Fibroblast of the conjunctiva (primary cell): ENCODE results near the gene YIPF5.

Experiments
- DNase-seq: peaks from one replicate; pipeline ENCODE4 v3.0.0-alpha.2; 2010; ENCODE audit warnings: low read depth

Gene YIPF5

GRCh38 chr5:144177548-144177947, 7.1 kb upstream of the YIPF5 start:
- DNase-seq: no peak

DNA sequence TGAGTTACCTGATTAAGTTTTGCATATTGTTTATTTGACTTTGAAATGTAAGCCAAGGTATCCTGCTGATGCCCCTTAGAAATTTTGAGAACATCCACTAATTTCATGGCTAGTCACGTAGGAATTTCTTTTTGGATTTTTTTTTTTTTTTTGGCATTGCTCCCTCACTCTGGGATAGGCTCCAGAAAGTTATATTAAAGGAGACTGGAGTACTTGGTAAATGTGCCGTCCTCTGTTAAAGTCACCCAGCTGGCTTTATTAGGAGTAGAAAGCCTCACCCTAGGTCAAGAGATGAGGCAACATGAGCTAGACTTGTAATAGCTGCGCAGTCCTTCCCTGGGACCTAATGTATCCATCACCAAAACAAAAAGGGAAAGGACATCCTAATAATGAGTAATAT, 3.3 kb upstream of the YIPF5 start:
- DNase-seq: no peak

DNA sequence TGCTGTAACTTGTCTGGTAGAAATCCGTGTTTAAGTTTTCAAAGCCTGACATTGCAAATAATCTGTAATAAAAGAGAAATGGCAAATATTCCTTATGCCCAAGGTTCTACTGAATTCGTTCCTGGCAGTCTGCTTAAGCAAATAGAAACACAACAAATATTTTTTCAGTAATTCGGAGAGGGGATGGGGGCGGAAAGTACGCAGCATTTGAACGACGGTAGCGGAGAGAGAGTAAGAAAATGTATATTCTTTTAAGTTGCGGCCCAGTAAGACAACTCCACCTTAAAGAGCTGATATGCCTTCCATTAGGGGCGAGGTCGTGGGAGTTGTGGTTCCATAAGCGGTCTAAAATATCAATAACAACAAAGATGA, 569 bp downstream of the YIPF5 start:
- DNase-seq: no peak

- no peak for DNase-seq
These were observed 2.5 kb downstream of the YIPF5 start for GRCh38 chr5:144167998-144168397.

DNA sequence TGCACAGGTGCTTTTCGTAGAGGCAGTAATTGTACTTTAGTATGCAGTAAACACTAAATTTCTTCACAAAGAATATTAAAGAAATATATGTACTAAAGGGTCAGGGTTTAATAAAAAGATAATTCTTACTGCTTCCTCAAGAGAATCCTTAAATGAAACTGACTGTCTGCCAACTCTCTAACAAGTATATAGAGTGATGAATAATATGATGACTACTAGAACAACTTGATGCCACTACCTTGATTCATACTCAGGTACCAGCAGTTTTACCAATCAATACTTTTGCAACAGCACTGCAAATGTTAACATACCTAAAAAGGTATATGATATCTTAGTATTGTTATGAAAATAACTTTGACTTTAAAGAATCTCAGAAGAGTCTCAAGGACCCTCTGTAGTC, 3.8 kb downstream of the YIPF5 start:
- no peak for DNase-seq

- no peak for DNase-seq
These were observed 7.8 kb downstream of the YIPF5 start for GRCh38 chr5:144162686-144163085.

- no peak for DNase-seq
These were observed 13.7 kb downstream of the YIPF5 start for GRCh38 chr5:144156767-144157171.

GRCh38 chr5:144151026-144151425, 19.4 kb downstream of the YIPF5 start:
- no peak for DNase-seq

DNA sequence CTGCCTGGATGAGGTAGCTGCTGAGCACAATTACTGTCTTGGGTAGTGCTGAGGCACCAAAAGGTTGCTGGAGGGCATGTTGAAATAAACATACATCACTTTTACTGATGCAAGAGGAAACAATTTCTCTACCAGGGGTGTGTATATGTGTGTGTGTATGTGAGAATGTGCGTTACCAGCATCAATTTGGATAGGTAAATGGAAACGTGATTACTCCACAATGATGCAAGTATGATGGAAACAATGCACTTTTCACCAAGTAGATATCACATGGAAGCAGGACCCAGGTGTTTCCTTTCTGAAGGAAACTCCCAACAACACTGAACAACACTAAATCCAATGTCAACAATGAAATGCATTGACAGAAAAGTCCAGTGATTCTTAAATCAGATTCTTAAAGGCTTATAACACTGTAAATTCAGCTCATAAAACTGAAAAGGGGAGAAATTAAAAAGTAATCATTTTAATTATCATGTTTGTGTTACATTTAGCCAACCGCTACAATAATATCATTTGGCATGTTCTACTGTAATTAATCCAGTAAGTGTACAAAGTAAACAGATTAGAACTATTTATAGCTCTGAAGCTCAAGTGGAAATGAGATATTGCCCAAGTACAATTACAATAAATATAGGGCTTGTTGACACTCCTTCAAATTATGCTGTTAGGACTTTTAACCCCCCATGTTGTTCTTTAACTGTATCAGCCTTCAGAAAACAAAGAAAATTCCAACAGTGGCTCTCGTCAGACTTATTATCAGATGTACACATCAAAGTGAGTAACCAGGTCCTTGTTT, 25.3 kb downstream of the YIPF5 start:
- DNase-seq: peak; percentile 3

DNA sequence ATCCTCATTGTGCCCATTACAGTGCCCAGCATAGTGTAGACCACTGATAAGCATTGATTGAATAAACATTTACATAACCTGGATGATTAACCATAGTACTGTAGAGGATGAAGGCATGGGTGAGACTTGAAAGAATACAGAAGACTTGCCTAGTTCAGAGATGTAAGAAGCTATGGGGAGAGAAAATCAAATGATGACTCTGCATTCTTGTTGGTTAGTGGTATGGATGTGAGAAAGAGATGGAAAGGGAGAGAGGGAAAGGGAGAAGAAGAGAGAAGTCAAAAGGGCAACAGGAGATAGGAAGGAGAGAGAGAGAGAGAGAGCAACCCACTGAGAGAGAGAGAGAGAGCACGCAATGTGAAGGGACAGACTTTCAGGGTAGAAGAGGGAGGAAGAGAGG, 26.8 kb downstream of the YIPF5 start:
- no peak for DNase-seq

DNA sequence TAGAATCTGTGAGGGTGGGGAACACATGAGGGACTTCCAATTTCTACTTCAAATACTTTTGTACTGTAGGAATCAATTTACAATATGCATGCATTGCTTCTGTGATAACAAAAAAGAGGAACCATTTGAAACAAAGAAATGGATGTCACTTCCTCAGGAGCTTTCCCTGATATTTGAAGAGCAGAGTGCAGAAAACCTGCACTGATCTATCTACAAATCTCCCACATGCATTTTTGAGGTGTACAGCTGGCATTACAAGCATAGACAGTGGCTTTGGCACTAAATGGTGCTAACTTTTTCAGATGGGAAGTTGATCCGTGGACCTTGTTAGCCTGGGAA, 27.7 kb downstream of the YIPF5 start:
- no peak for DNase-seq

- DNase-seq: peak; percentile 51
These were observed 28.2 kb downstream of the YIPF5 start for GRCh38 chr5:144142139-144142823.

- DNase-seq: no peak
These were observed 28.9 kb downstream of the YIPF5 start for GRCh38 chr5:144141585-144141984.

GRCh38 chr5:144139586-144139985, 30.9 kb downstream of the YIPF5 start:
- peak; percentile 5 for DNase-seq

GRCh38 chr5:144135113-144135762, 35.2 kb downstream of the YIPF5 start:
- no peak for DNase-seq

DNA sequence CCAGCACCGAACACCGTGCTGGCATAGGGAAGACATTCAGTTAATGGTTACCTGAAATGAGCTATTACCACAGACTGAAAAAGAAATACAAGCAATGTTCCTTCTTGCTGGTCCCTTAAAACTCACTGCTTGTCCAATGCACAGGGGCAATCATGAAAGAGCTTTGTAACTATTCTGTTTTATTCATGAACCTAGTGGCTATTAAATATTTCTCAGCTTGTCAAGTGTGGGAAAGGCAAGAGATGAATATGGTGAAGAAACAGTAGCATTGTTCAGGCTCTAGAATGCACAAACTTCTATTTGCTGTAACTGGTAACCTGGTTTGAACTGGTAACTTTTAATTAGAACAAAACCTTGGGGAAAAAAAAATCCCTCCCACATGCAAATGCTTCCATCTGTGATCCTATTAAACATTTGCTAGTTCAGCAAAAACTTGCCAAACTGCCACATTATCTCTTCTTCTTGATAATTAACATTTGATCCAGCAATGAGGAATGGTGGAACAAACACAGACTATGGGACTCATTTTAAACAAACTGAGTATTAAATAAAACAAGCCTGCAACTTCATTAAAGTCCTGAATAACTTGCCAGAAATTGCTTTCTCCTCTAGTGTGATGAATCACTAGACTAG, 36.1 kb downstream of the YIPF5 start:
- DNase-seq: no peak

DNA sequence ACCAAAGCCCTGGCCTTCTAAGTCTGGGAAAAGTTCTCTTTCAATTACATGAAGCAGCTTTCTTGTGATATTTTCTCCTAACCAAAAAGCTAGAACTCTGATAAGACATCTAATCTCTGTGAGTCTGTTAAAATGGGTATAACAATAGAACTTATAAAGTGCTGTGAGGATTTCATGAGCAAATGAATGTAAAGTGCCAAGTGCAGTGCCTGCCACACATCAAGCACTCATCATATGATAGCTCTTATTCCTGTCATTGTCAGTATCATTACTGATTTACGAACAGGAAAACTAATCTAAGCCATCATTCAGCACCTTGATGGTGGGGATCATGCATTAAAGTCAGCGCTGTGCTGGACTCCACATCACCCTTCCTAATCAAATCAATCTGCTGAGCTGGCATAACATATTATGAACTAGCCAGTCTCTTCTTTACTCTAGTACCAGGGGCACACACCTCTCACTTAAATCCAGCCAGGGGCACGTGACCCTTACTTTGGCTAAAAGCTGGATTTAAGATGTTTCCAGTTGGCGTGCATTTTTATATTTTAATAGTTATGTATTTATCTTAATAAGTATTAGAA, 37.3 kb downstream of the YIPF5 start:
- DNase-seq: no peak

DNA sequence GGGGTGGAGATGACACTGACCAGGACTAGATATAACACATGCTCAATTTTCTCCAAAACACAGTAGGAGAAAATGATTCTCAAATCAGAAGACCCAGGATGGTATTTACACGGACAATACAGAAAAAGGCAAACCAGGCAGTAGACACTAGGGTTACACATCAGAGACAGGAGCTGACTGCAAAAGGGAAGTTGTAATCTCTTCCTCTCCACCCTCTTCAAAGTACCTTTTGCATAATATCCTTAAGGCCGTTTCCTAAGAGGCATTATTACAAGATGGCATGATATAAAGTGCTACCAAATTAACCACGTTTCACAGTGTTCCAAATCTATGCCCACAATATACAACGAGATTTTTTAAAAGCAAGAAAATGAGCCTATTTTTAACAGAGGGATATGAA, 39.2 kb downstream of the YIPF5 start:
- DNase-seq: no peak

- no peak for DNase-seq
These were observed 40.2 kb downstream of the YIPF5 start for GRCh38 chr5:144130306-144130705.

DNA sequence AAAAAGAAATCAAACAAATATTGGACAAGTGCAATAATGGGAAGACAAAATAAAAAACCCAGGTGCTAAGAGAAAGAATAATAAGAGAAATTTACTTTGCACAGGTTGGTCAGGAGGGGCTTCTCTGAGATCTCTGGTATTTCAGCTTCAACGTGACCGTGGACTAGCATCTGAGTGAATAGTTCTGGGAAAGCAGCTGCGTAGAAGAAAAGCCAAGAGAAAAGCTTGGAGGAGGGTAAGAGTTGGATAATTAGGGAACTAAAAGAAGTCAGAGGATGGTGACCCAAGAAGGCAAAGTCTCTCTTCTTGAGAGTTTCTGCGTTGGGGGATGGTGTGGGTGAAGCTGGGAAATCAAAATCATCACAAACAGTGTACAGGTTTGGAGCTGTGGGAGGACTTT, 41.6 kb downstream of the YIPF5 start:
- DNase-seq: no peak

DNA sequence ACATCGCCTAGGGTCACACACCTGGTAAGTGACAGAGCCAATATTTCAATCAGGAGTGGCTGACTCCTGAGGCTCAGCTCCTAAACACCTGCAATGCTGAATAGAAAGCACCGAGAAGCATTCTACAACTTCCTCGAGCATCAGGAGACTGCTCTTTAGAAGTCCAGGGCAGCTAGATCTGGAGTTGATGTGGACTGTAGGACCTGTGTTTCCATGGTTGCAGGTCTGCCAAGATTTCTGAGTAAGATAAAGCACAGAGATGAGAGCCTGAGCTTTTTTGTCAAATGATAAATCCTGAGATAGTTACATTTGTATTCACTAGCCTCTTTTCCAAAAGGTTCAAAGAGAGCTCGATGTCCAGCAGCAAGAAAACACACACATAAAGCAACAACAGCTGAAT, 43.8 kb downstream of the YIPF5 start:
- no peak for DNase-seq

DNA sequence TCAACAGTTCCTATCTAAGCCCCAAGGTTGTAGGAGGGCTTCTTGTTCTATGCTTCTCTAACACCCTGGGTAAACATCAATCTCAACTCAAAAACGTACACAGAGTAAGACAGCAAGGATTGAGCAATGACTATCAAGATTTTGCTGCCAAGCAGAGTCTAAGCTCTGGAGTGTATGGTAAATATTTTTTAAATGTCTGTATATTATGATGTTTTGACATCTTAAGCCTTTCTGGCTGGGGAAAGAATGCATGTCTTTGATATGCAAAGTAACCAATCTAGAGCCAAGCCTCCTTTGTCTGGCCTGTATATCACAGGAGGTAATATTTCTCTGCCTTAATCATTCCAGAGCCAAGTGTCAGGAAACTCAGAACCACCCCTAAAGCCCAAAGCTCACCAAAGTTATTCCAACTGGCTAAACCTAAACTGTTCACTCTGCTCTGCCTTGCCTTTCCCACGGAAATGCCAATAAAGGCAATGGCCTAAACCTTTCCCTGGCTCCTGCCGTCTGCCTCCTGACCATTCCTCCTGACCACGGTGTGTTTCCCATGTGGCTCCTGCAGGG, 45.2 kb downstream of the YIPF5 start:
- no peak for DNase-seq
